ENCODE data around the gene TRAF3IP3. TPM values are rescaled to one million over a fixed set of nuclear protein-coding genes. Genes with fewer than 3 reads are reported as not detected.

The TRAF3IP3 gene, protein sequence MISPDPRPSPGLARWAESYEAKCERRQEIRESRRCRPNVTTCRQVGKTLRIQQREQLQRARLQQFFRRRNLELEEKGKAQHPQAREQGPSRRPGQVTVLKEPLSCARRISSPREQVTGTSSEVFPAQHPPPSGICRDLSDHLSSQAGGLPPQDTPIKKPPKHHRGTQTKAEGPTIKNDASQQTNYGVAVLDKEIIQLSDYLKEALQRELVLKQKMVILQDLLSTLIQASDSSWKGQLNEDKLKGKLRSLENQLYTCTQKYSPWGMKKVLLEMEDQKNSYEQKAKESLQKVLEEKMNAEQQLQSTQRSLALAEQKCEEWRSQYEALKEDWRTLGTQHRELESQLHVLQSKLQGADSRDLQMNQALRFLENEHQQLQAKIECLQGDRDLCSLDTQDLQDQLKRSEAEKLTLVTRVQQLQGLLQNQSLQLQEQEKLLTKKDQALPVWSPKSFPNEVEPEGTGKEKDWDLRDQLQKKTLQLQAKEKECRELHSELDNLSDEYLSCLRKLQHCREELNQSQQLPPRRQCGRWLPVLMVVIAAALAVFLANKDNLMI
- not detected in 2 replicates for total RNA-seq

DNA sequence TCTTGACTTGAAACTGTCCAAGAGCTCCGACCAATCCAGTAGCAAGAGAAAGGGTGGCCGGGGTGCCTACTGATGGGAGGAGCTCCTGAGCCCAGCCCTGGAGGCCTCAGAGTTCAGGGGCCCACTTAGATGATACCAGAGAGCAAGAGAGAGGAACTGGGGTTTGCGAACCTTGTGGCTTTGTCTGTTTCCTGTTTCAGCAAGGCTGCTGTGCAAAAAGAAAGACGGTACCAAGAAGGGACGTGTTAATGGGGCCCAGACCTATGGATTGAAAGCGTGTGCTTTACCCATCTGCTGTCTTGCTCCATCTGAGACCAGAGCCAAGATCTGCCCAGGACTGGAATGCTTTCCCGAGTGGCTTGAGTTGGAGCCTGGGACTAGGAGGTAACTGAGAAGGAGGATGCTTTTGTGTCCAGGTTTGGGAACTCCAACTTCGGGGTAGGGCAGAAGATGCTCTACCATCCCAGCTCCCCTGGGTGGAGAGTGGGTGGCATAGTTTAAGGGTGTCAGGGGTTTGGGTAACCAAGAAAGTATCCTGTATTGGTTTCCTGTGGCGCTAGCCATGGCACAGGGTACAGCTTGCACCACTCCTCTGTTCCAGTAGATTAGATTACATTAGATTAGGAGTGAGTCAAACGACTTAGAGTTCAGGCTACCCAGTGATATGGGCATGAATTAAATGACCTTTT lies at the start of gene TRAF3IP3:
Gene TRAF3IP3 (plus strand): TSS at position 128 of the 689 bp plus-strand sequence. CDS start 3,987 bp downstream, outside the sequence.

GRCh38 chr1:209784265-209785169 lies 28.7 kb downstream of the TRAF3IP3 start, which contains the start of gene C1orf74:
Gene C1orf74, minus strand, starts transcription at chr1:209784559. Its CDS starts 925 bp downstream, at chr1:209783634.

DNA sequence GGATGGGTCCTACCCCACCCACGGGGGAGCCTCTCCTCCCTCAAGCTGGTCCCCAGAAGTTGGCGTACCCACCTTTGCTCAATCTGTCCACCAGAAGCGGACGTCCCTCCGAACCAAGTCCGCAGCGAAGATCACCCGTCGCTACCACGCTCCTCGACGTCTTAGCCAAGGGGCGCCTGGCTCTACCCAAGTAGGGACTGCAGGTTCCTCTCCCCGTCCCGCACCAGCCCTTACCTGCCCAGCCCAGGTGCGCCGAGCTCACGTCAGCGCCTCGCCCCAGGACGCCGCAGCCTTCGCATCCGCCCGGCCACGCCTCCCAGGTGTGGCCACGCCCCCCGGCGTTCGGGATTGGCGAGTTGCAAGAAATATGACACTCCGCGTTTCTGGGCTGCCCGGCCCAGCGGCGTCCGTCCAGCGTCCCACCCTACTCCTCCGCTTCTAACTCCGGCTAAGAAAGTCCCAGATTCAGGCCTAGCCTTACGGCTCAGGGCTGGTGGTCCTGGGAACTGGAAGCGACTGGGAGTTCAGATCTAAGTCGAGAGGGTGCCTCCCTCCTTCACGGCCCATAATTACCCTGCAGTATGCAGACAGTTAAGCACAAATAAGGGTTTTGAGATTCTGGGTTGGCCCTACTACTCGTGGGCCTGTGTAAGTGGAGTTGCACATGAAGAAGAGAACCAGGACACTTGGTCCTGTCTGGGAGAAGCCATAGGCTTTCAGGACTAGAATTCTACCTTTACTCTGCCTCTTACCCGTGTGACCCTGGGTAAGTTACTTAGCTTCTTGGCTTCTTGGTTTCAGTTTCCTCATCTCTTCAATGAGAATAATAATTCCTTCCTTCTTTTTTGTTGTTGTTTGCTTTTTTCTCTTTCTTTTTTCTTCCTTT lies 50.3 kb downstream of the TRAF3IP3 start, which contains the start of gene IRF6:
Gene IRF6 (minus strand): TSS at position 268 of the 886 bp plus-strand sequence. CDS start 4,729 bp downstream, outside the sequence.

GRCh38 chr1:209827384-209828262 lies 71.8 kb downstream of the TRAF3IP3 start, which contains the start of gene UTP25:
Gene UTP25, plus strand, starts transcription at chr1:209827972. Its CDS starts 92 bp downstream, at chr1:209828064.

Other genes with a start within 250 kb of the TRAF3IP3 start
- not detected in 2 replicates for gene CAMK1G, start 172.3 kb upstream of the TRAF3IP3 start, total RNA-seq
- gene LAMB3, start 103.6 kb upstream of the TRAF3IP3 start, total RNA-seq = 33.9 and 40.1 TPM in 2 replicates
- 52.2 and 54.6 TPM in 2 replicates for gene G0S2, start 80.6 kb upstream of the TRAF3IP3 start, total RNA-seq
- 0.10 and 0.13 TPM in 2 replicates for gene HSD11B1, start 51.2 kb upstream of the TRAF3IP3 start, total RNA-seq
- 1.9 and 2.5 TPM in 2 replicates for gene C1orf74, start 28.5 kb downstream of the TRAF3IP3 start, total RNA-seq
- 0.33 and 0.44 TPM in 2 replicates for gene IRF6, start 50.1 kb downstream of the TRAF3IP3 start, total RNA-seq
- 9.3 and 12.3 TPM in 2 replicates for gene UTP25, start 71.9 kb downstream of the TRAF3IP3 start, total RNA-seq
- 0.34 and 0.73 TPM in 2 replicates for gene SYT14, start 182.2 kb downstream of the TRAF3IP3 start, total RNA-seq